HPDE6-E6E7 (cell line): ENCODE data around the gene MCUB.
A peak's percentile ranks its signal among the peaks of the same experiment; 100 is the strongest.
"Not testable (repeated sequence)": the region's sequence is repeated elsewhere in the genome, so short reads cannot be mapped to it uniquely, and the experiment has no call there.

ENCODE experiments used
- DNase-seq: peaks from one replicate; pipeline ENCODE4 v3.0.0; 2011; ENCODE audit warnings: missing footprints; ENCODE audit errors: extremely low spot score

MCUB gene, protein sequence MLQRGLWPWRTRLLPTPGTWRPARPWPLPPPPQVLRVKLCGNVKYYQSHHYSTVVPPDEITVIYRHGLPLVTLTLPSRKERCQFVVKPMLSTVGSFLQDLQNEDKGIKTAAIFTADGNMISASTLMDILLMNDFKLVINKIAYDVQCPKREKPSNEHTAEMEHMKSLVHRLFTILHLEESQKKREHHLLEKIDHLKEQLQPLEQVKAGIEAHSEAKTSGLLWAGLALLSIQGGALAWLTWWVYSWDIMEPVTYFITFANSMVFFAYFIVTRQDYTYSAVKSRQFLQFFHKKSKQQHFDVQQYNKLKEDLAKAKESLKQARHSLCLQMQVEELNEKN

DNA sequence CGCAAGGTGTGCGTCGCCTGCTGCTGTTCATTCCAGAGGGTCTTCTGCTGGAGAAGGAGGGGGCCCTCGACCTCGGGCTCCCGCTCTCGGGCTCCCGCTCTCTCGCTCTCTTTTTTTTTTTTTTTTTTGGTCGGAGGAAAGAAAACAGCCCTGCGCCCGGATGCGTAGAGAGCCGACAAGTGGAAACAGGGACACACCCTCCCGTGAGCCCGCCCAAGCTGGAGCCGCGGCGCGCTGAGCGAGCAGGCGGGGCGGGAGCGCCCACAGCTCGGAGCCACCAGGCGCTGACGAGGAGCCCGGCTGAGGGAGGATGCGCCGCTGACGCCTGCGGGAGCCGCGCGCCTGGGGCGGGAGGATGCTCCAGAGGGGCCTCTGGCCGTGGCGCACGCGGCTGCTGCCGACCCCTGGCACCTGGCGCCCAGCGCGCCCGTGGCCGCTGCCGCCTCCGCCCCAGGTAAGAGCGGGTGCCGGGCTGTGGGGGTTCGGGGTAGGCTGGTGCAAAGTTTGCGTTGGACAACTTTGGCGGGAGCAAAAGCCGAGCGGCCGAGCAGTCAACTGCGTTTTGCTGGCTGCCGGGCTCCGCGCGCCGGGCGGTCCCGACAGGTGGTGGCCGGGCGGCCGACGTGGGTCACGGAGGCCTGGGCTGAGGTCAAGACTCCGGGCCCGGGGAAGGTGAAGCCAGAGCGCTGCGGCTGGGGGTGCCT is at the start of gene MCUB:
MCUB (plus strand) TSS at position 264 of the 704 bp plus-strand sequence; CDS start at position 356, 92 bp downstream.
- peak; percentile 89 for DNase-seq

DNA sequence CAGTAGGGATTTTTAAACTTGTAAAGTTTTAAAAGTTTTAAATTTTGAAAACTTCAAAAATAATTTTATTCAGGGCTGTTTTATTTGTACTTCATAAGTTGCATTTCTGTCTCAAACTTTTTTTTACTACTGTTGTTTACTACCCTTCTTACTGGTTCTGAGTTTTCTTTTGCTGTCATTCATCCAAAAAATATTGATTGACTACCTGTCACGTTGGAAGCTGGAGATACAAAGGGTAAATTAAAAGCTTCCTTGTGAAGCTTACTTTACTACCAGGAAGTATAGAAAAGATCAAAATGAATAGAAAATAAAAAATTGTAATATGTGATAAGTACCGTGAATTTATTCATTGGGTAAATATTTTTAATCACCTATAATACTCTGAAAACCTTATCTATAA is 49.4 kb upstream of the MCUB start:
- no peak for DNase-seq

GRCh38 chr4:109511414-109511813 is 48.6 kb upstream of the MCUB start:
- no peak for DNase-seq

- not testable (repeated sequence) for DNase-seq
Measured at GRCh38 chr4:109513368-109513767, 46.7 kb upstream of the MCUB start.

GRCh38 chr4:109532182-109532581 is 27.9 kb upstream of the MCUB start:
- DNase-seq: no peak

- no peak for DNase-seq
Measured at GRCh38 chr4:109545401-109545800, 14.6 kb upstream of the MCUB start.

DNA sequence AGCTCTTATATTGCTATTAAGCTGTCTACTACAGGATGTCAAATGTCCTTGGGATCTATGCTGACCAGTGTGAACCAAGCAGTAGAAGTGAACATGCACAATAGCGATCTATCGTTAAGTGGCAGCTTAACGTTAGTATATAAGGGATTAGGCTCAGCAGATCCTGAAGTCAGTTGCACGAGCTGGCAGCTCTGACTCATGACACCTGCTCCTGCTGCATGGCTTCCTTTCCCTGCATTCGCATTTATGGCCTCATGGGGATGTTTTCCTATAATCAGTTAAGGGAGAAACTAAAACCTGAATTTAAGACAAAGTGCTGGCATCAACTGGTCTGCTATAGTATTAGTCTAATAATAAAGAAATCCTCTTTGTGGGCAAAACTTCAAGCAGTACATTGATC is 12.7 kb upstream of the MCUB start:
- no peak for DNase-seq

DNA sequence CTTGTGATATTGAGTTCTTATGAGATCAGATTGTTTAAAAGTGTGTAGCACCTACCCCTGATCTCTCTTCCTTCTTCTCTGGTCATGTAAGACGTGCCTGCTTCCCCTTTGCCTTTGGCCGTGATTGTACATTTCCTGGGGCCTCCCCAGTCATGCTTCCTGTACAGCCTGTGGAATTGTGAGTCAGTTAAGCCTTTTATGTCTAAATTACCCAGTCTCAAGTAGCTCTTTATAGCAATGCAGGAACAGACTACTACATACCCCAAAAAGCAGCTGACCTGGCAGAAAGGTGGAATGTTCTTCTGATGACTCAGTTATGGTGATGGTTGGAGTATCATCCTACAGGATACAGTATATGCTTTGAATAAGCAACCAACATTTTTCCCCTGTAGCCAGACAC is 11.4 kb upstream of the MCUB start:
- peak; percentile 52 for DNase-seq

- no peak for DNase-seq
Measured at GRCh38 chr4:109552237-109552636, 7.8 kb upstream of the MCUB start.

- DNase-seq: no peak
Measured at GRCh38 chr4:109553130-109553529, 6.9 kb upstream of the MCUB start.

GRCh38 chr4:109554971-109555370 is 5.1 kb upstream of the MCUB start:
- no peak for DNase-seq

DNA sequence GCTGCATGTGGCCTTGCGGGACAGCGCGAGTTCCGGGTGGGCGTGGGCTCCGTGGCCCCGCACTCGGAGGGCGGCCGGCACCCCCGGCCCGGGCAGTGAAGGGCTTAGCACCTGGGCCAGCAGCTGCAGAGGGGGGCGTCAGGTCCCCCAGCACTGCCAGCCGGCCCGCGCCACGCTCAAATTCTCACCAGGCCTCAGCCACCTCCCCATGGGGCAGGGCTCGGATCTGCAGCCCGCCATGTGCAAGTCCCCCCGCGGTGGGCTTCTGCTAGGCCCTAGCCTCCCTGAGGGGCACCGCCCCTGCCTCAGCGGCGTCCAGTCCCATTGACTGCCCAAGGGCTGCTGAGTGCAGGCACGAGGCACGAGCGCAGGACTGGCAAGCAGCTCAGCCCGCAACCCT is 2.6 kb upstream of the MCUB start:
- no peak for DNase-seq

GRCh38 chr4:109558095-109558494 is 2.0 kb upstream of the MCUB start:
- DNase-seq: not testable (repeated sequence)

DNA sequence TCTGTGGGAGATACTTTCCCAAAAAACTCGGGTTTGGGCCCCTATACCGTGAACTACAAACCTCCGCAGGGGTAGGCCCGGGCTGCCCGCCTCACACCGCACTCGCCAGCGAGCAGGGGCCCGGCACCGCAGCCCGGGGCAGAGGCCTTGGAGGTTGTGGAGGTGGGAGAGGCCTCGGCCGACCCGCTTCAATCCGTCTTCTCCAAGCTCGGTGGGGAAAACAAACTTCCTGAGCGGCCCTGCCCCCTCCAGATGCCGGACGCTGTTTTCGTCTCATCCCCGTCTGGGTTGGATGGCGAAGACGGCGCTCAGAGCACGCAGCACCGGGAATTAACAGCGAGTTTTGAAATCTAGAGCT is 442 bp upstream of the MCUB start:
- peak; percentile 15 for DNase-seq

DNA sequence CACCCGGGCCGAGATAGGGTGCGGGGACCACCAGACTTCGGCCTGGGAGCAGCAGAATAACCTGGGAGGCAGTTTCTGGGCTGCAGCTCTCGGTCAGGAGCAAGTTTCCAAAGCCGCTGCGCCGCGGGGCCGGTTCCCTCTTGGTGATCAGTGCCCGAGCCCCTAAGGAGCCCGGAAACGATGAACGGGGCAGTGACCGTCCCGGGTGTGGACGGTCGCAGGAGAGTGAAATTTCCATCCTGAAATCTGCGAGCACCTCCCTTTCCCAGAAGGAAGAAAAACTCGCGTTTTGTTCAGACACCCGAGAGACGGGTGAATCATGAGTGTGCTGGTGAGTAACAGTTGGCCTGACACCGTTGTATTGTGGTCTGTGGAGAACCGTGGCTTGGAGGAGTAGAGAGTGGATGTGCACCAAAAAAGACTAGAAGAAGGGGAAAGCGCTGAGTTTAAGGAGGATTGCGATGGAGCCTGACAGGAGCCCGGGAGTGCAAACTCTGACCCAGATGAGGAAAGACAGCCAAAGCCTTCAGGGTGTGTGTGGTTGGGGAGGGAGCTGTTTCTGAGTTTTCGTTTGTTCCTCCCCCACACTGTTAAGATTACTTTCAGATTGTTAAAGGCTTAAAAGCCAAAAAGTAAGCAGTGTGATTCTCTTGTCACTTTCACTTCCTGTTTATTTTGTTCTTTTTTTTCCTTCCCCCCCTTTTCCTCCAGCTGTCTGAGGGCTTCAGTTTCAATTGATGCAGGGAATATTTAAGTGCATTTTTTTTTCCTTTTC is 828 bp downstream of the MCUB start:
- peak; percentile 58 for DNase-seq

GRCh38 chr4:109562457-109563239 is 2.6 kb downstream of the MCUB start:
- no peak for DNase-seq

DNA sequence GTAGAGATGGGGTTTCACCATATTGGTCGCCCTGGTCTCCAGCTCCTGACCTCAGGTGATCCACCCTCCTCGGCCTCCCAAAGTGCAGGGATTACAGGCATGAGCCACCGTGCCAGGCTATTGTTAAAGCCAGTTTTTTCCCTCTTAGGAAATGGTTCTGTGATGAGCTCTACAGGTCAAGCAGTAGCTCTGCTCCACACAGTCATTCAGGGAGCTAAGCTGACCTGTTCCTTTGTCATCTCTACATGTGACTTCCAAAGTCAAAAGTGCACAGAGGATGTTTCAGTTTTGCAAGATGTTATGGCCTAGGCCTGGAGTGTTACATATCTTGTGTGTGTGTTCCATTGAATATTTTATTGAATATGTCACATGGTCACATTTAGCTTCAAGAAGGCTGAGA is 11.4 kb downstream of the MCUB start:
- DNase-seq: no peak

- no peak for DNase-seq
Measured at GRCh38 chr4:109572154-109572553, 12.1 kb downstream of the MCUB start.

DNA sequence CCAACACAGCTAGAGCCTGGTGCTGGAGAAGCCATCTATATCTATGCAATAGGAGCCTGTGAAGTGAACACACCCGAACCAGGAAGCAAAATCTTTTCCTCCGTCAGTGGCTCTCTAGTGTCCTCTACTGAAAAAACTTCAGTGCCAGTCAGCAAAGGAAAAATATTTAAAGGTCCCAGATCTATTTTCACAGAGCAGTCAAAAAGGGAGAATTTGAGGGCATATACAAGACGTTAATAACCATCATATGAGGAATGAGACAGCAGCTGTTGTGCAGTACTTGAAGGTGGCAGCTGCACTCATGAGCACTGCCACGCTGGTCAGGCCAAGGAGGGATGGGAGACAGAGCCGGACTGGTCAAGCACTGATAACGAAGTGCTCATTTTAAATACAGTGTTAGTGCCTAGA is 14.4 kb downstream of the MCUB start:
- DNase-seq: peak; percentile 16

- DNase-seq: no peak
Measured at GRCh38 chr4:109574931-109575804, 15.1 kb downstream of the MCUB start.

DNA sequence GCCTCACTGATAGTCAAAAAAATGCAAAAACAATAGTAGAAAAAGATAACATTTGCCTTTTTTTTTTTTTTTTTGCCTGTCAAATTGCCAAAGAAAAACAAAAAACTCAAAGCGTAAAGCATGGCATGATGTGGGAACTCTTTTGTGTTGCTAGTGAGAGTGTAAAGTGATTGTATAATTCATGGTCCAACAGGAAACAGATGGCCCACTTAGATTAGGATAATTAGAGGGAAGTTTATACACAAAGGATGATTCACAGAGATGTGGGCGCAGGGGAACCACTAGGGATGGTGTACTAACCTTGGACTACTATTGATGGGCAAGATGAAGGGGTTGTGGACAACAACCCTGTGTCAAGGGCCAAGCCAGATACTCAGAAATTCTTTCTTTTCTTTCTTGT is 16.4 kb downstream of the MCUB start:
- DNase-seq: no peak
